Cardiac muscle cell (in vitro differentiated cells and primary cell): ENCODE results near the gene APC2. TPM values are rescaled to one million over a fixed set of nuclear protein-coding genes. Genes with fewer than 3 reads are reported as not detected.
A peak's percentile ranks its signal among the peaks of the same experiment; 100 is the strongest.
"Not testable (repeated sequence)": the region's sequence is repeated elsewhere in the genome, so short reads cannot be mapped to it uniquely, and the experiment has no call there.

Experiments used
- DNase-seq, 2 donors: peaks; one replicate each; pipeline versions ENCODE4 v3.0.0 to v3.0.0-alpha.2; 2010 to 2017; ENCODE audit warnings: low read depth in 1 of 2, low spot score in 1 of 2
- H3K27ac ChIP-seq: fragments of 200-600 bp; sonication (generic); 2 replicates; pipeline ENCODE4 v1.5.1; 2016
- H3K27me3 ChIP-seq: fragments of 200-600 bp; sonication (generic); 2 replicates; pipeline ENCODE4 v1.6.0; 2016; ENCODE audit warnings: control low read depth
- H3K36me3 ChIP-seq: fragments of 200-600 bp; sonication (generic); 2 replicates; pipeline ENCODE4 v1.5.1; 2016; ENCODE audit warnings: control low read depth
- H3K4me1 ChIP-seq: fragments of 200-600 bp; sonication (generic); 2 replicates; pipeline ENCODE4 v1.8.1; 2017; ENCODE audit warnings: low read depth, mild to moderate bottlenecking, mixed run types
- H3K4me3 ChIP-seq: fragments of 200-600 bp; sonication (generic); 2 replicates; pipeline ENCODE4 v1.5.1; 2016; ENCODE audit warnings: mild to moderate bottlenecking
- H3K9me3 ChIP-seq: fragments of 200-600 bp; sonication (generic); 2 replicates; pipeline ENCODE4 v1.5.1; 2017; ENCODE audit warnings: low read depth, mild to moderate bottlenecking, control low read depth
- polyA plus RNA-seq: library from polyadenylated mRNA; unstranded; fragments of >200 nt; fragmentation: Nextera tagmentation; extraction: Ambion mirVana; gene quantifications from 2 replicates; pipeline ENCODE4 v1.2.1, GENCODE V29; 2016
- total RNA-seq: library from RNA; depleted of rRNA; stranded (reverse); fragments of >200 nt; gene quantifications from 2 replicates; pipeline ENCODE4 v1.2.3, GENCODE V29; 2016
- TF ChIP-seq, protein P1 (sequence below): IDR thresholded peaks from 2 replicates; pipeline ENCODE4 v1.5.1; 2012; ENCODE audit warnings: low read depth, mild to moderate bottlenecking, low read length

APC2 gene
- total and polyA plus RNA-seq, 2 experiments from 2014 or later: 0.42 to 0.94 TPM

DNA sequence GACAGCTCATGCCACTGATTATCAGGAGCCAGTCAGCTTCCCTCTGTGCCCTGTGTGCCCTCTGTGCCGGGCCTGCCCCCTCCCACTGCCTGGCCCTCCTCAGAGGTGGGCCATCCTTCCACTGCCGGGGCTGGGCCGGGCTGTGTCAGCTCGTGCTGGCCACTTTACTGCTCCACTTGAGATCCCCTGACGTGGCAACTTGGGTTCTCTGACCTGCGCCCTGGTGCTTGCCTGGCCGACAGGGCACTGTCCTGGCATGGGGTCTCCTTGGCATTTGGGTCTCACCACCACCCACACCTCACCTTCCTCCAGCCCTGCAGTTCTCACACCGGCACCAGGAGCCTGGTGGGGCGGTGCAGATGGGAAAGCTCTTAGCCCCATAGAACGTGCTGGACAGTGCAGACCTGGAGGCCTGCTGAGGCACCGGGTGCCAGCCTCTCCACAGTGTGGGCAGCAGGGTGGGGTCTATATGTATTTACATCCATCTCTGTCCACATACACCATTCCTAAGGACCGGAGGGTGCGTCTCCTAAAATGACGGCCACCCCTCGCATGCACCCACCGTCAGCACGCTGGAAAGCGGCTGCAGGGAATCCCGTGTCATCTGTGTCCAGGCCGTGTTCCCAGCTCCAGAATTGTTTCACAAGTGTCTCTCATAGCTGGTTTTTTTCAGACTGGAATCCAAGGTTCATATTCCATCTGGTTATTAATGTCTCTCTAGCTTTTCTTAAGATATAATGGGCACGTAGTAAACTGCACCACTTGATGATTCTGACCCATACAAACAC, 30.8 kb upstream of the APC2 start:
- H3K27me3 ChIP-seq: no peaks in the 10 kb centered on the region
- no peak for DNase-seq
- peaks cover 27% of the 10 kb centered on the region for H3K36me3 ChIP-seq
- peaks cover 20% of the 10 kb centered on the region for H3K4me1 ChIP-seq
- H3K9me3 ChIP-seq: no peaks in the 10 kb centered on the region
- no peak overlapping the region for H3K4me3 ChIP-seq
- TF ChIP-seq, protein P1, sequence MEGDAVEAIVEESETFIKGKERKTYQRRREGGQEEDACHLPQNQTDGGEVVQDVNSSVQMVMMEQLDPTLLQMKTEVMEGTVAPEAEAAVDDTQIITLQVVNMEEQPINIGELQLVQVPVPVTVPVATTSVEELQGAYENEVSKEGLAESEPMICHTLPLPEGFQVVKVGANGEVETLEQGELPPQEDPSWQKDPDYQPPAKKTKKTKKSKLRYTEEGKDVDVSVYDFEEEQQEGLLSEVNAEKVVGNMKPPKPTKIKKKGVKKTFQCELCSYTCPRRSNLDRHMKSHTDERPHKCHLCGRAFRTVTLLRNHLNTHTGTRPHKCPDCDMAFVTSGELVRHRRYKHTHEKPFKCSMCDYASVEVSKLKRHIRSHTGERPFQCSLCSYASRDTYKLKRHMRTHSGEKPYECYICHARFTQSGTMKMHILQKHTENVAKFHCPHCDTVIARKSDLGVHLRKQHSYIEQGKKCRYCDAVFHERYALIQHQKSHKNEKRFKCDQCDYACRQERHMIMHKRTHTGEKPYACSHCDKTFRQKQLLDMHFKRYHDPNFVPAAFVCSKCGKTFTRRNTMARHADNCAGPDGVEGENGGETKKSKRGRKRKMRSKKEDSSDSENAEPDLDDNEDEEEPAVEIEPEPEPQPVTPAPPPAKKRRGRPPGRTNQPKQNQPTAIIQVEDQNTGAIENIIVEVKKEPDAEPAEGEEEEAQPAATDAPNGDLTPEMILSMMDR: no peak
- H3K27ac ChIP-seq: no peak overlapping the region

DNA sequence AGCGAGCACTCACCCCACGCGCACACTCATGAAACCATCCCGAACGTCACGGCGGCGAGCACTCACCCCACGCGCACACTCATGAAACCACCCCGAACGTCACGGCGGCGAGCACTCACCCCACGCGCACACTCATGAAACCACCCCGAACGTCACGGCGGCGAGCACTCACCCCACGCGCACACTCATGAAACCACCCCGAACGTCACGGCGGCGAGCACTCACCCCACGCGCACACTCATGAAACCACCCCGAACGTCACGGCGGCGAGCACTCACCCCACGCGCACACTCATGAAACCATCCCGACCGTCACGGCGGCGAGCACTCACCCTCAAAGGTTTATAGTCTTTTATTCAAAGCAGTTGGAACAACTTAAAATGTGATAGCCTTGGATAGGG, 29.8 kb upstream of the APC2 start:
- not testable (repeated sequence) for H3K27me3 ChIP-seq, H3K4me3 ChIP-seq, DNase-seq, H3K9me3 ChIP-seq, H3K27ac ChIP-seq
- H3K36me3 ChIP-seq: peaks cover 27% of the 10 kb centered on the region
- H3K4me1 ChIP-seq: peaks cover 17% of the 10 kb centered on the region

DNA sequence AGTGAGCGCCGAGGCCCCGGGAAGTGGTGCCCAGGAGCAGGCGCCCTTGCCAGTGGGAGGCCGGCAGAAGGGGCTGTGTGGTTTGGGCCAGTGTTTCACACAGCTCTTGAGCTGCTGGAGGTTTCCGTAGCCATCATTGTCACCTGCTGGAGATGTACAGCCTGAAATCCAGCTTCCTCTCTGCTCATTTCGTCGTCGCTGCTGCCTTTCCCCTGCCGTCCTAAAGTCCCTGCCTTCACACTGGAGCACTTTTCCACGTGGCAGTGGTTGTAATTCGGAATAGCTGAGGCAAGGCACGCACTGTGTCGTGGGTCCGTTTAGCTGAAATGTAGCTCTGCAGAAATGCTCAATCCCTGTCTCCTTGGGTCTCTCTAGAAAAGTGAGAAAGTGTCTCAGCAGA, 29.3 kb upstream of the APC2 start:
- peaks cover 27% of the 10 kb centered on the region for H3K36me3 ChIP-seq
- H3K27me3 ChIP-seq: no peaks in the 10 kb centered on the region
- TF ChIP-seq, protein P1: no peak
- H3K27ac ChIP-seq: no peak overlapping the region
- H3K4me1 ChIP-seq: peaks cover 12% of the 10 kb centered on the region
- DNase-seq: no peak
- H3K4me3 ChIP-seq: no peak overlapping the region
- H3K9me3 ChIP-seq: no peaks in the 10 kb centered on the region

DNA sequence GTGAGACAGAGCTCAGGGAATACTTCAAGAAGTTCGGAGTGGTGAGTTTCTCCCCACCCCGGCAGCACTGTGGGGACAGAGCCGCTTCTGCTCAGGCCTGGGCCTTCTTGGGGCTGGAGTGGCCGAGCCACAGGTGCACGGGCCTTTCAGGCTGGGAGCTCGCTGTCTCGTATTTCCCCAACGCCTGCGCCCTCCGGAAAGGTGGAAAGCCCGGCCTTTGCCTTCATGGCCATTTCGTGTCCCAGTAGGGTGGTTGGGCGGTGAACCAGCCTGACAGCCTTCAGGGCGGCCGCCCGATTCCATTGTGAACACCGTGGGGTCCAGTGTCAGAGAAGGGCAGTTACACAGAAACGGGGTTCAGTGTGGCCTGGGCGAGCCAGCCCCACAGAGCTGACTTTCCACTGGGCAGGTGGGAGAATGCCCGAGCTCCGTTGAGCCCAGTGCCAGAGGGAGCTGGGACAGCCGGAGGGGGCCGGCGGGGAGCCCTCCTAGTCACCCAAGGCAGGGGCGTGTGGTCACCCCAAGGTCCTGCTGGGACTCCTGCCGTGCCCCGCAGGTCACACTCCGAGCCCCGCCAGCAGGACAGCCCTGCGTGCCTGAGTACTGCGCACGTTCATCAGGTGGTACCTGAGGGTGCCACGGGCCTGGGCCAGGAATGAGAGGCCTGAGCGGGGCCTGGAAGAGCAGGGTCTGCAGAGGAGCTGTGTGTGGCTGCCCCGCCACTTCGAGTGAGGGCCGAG, 28.5 kb upstream of the APC2 start:
- Histone ChIP-seq H3K4me1 (peaks cover 4% of the 10 kb centered on the region), H3K27ac (no peak overlapping the region), H3K4me3 (no peak overlapping the region), H3K27me3 (no peaks in the 10 kb centered on the region), H3K9me3 (no peaks in the 10 kb centered on the region), H3K36me3 (peaks cover 27% of the 10 kb centered on the region)
- no peak for DNase-seq
- TF ChIP-seq, protein P1: no peak

DNA sequence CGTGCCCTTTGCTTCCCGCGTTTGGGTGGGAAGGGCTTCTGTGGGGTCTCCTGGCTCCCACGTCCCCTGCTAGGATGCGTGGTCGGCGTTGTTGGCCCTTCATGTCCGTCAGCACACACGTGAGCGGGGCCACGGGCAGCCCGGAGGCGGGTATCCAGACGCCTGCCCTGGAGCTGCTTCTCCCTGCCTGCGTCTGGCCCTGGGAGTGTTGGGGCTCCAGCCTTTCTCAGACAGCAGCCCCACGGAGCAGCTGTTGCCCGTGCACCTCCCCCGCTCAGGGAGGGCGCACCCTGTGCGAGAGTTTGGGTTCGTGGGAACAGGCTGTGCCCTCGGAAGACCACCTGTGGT, 28.0 kb upstream of the APC2 start:
- peaks cover 27% of the 10 kb centered on the region for H3K36me3 ChIP-seq
- H3K27me3 ChIP-seq: no peaks in the 10 kb centered on the region
- no peak for DNase-seq
- peak overlapping the region; percentile 28 for H3K27ac ChIP-seq
- TF ChIP-seq, protein P1: no peak
- no peak overlapping the region for H3K4me3 ChIP-seq
- peaks cover 4% of the 10 kb centered on the region for H3K4me1 ChIP-seq
- H3K9me3 ChIP-seq: no peaks in the 10 kb centered on the region

DNA sequence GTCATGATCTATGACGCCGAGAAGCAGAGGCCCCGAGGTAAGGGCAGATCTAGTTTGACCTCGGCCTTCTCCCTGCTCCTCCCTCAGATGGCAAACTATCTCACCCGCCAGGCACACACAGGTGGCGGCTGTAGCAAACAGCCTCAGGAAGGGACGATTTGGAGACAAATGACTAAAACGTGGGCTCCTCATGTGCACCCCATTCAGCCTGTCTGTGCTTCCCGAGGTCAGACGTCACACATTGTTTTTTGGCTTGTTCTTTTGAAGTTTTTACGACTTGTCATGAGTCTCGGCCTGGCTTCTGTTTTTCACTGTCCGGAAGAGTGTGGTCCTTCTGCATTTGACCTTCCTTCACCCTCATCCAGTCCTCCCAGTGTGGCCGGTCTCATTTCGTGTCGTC, 27.6 kb upstream of the APC2 start:
- TF ChIP-seq, protein P1: no peak
- Histone ChIP-seq H3K27me3 (no peaks in the 10 kb centered on the region), H3K27ac (peak overlapping the region; percentile 28), H3K4me3 (no peak overlapping the region), H3K36me3 (peaks cover 27% of the 10 kb centered on the region), H3K9me3 (no peaks in the 10 kb centered on the region), H3K4me1 (peaks cover 4% of the 10 kb centered on the region)
- no peak for DNase-seq
